ENCODE measurements around the gene TRMT44. TPM values are rescaled to one million over a fixed set of nuclear protein-coding genes. Genes with fewer than 3 reads are reported as not detected.

TRMT44 gene
- total and polyA plus RNA-seq, 2 of the 13 experiments (the other 11 are each of a cell fraction or from before 2014, with no cell fraction given): 5.8 to 8.6 TPM

GRCh38 chr4:8428288-8429097 lies 12.1 kb upstream of the TRMT44 start (continued):
- TF ChIP-seq FOXK1 (CRISPR knock-in tag; IDR thresholded peaks at IDR 0.05; ENCODE audit: borderline replicate concordance, low read depth): peak; percentile 84; the same call in 1 of the 2 replicates
- 0 out of 2 replicates have a peak, but pooled peaks have one; percentile 39 for TF ChIP-seq ZNF205 (CRISPR knock-in tag; IDR thresholded peaks at IDR 0.05)
- TF ChIP-seq ZFP82 (CRISPR knock-in tag; IDR thresholded peaks at IDR 0.05; ENCODE audit: borderline replicate concordance): peak; percentile 82; the same call in 1 of the 2 replicates
- TF ChIP-seq ZNF160 (CRISPR knock-in tag; IDR thresholded peaks at IDR 0.05): peak; percentile 80
- peak; percentile 74; the same call in 1 of the 2 replicates for TF ChIP-seq MED13 (CRISPR knock-in tag; IDR thresholded peaks at IDR 0.05)
- TF ChIP-seq MZF1 (CRISPR knock-in tag; IDR thresholded peaks at IDR 0.05; ENCODE audit: borderline replicate concordance): 0 out of 2 replicates have a peak, but pooled peaks have one; percentile 66
- TF ChIP-seq ZNF329 (CRISPR knock-in tag; IDR thresholded peaks at IDR 0.05; ENCODE audit: low read depth): peak; percentile 42; the same call in 1 of the 2 replicates
- peak; percentile 53; the same call in 1 of the 2 replicates for TF ChIP-seq ZNF770 (CRISPR knock-in tag; IDR thresholded peaks at IDR 0.05)
- no peak for TF ChIP-seq ONECUT2 (CRISPR knock-in tag; IDR thresholded peaks at IDR 0.05)
- peak; percentile 77 for TF ChIP-seq ZNF772 (CRISPR knock-in tag; IDR thresholded peaks at IDR 0.05)
- TF ChIP-seq GATAD1 (CRISPR knock-in tag; IDR thresholded peaks at IDR 0.05): peak; percentile 98
- TF ChIP-seq GMEB2 (CRISPR knock-in tag; IDR thresholded peaks at IDR 0.05; ENCODE audit: low read depth): no peak
- peak; percentile 77; the same call in 1 of the 2 replicates for TF ChIP-seq ATF2 (CRISPR knock-in tag; IDR thresholded peaks at IDR 0.05)
- TF ChIP-seq AGO1 (IDR thresholded peaks at IDR 0.05; ENCODE audit: low read depth, low read length, poor library complexity, severe bottlenecking): peak; percentile 85
- 0 out of 2 replicates have a peak, but pooled peaks have one; percentile 9 for TF ChIP-seq GATAD2A (CRISPR knock-in tag; IDR thresholded peaks at IDR 0.05)
- TF ChIP-seq ZNF512B (CRISPR knock-in tag; IDR thresholded peaks at IDR 0.05; ENCODE audit: borderline replicate concordance): 0 out of 2 replicates have a peak, but pooled peaks have one; percentile 33
